K562 (cell line): ENCODE measurements around the gene MAZ. TPM values are rescaled to one million over a fixed set of nuclear protein-coding genes. Genes with fewer than 3 reads are reported as not detected.
A peak's percentile ranks its signal among the peaks of the same experiment; 100 is the strongest.

Experiments used
- ATAC-seq: fragments of 200-7000 bp; cut with Tn5 transposase; 3 replicates; pipeline ENCODE4 v1.9.1; 2020; ENCODE audit warnings: moderate library complexity
- BruUV-seq: library from RNA; stranded (reverse); fragments of 400-500 nt; replicated peaks from 2 replicates; lab custom pipeline; 2021; lab: Mats Ljungman, UMichigan
- CTCF ChIA-PET: fragments of 300-600 bp; formaldehyde crosslinking; extraction: SDS; loops from one replicate; lab custom pipeline; 2021; ENCODE audit warnings: low intra/inter-chr PET ratio; lab: Yijun Ruan, JAX
- POLR2A ChIA-PET: fragments of 300-600, 350-650 bp; sonication (Branson Sonifier 250); formaldehyde crosslinking; extraction: SDS; loops from one replicate; lab custom pipeline; 2021; ENCODE audit warnings: antibody characterized with exemption, inconsistent platforms; lab: Yijun Ruan, JAX
- DNase-seq, 4 experiments: peaks; one replicate each; pipeline versions ENCODE4 v3.0.0 to v3.0.0-alpha.2; 2011 to 2018; ENCODE audit warnings: low spot score in 3 of 4, mixed read lengths in 3 of 4; ENCODE audit errors: extremely low read depth in 1 of 4
- FAIRE-seq: peaks from 2 replicates; lab custom pipeline; 2011; peaks lifted over from hg19 to GRCh38; lab: Jason Lieb, UNC
- H2AFZ ChIP-seq: 2 replicates; pipeline ENCODE4 v1.6.0; 2011; ENCODE audit warnings: low read depth, low read length, control low read depth, inconsistent platforms
- H3K27ac ChIP-seq: fragments of 200-600 bp; 3 replicates; pipeline ENCODE4 v1.8.0; 2011; ENCODE audit warnings: low read depth, mild to moderate bottlenecking, control low read depth, inconsistent platforms, low read length, moderate library complexity, mixed read lengths; ENCODE audit errors: extremely low read depth
- H3K27me3 ChIP-seq, 2 experiments: fragments of 300-600 bp in 1 of 2; 2 replicates in 1 of 2; 3 replicates in 1 of 2; pipeline versions ENCODE4 v1.6.0 to v1.8.0; 2011; ENCODE audit warnings: inconsistent platforms in 2 of 2, low read length in 2 of 2, mild to moderate bottlenecking in 1 of 2, mixed read lengths in 1 of 2, moderate library complexity in 1 of 2; ENCODE audit not compliant: control insufficient read depth in 2 of 2, insufficient read depth in 2 of 2
- H3K36me3 ChIP-seq: fragments of 300-600 bp; 3 replicates; pipeline ENCODE4 v1.8.0; 2011; ENCODE audit warnings: mild to moderate bottlenecking, low read length, inconsistent platforms; ENCODE audit not compliant: control insufficient read depth, insufficient read depth
- H3K4me1 ChIP-seq, 2 experiments: fragments of 200-600 bp in 1 of 2; replicated peaks in 1 of 2; 2 replicates in 1 of 2; 3 replicates in 1 of 2; pipeline versions ENCODE4 v1.5.1 to v1.8.0; 2011; ENCODE audit warnings: inconsistent platforms in 2 of 2, low read length in 2 of 2, mild to moderate bottlenecking in 1 of 2, mixed read lengths in 1 of 2, moderate library complexity in 1 of 2; ENCODE audit not compliant: control insufficient read depth in 2 of 2, insufficient read depth in 2 of 2
- H3K4me2 ChIP-seq: 2 replicates; pipeline ENCODE4 v1.6.1; 2011; ENCODE audit warnings: low read length, control low read depth, inconsistent platforms, mixed read lengths; ENCODE audit not compliant: insufficient read depth
- H3K4me3 ChIP-seq: fragments of 200-600 bp; sonication (generic), shearing (Covaris generic); 2 replicates; pipeline ENCODE4 v1.5.1; 2016; ENCODE audit warnings: control low read depth, inconsistent platforms
- H3K79me2 ChIP-seq: fragments of 200-600 bp; 3 replicates; pipeline ENCODE4 v1.8.0; 2011; ENCODE audit warnings: low read length, inconsistent platforms; ENCODE audit not compliant: control insufficient read depth, insufficient read depth
- H3K9ac ChIP-seq, 2 experiments: 2 replicates each; pipeline versions ENCODE4 v1.6.0 to v1.6.1; 2011; ENCODE audit warnings: low read depth in 2 of 2, low read length in 2 of 2, control low read depth in 1 of 2, inconsistent platforms in 1 of 2, mild to moderate bottlenecking in 1 of 2, mixed read lengths in 1 of 2; ENCODE audit not compliant: insufficient read depth in 1 of 2
- H3K9me1 ChIP-seq: one replicate; pipeline ENCODE4 v1.6.0; 2011; ENCODE audit warnings: inconsistent platforms, mild to moderate bottlenecking, low read length, moderate library complexity; ENCODE audit not compliant: control insufficient read depth, insufficient read depth
- H3K9me3 ChIP-seq: replicated peaks from 2 replicates; pipeline ENCODE4 v1.5.1; 2011; ENCODE audit warnings: low read depth, low read length, inconsistent platforms; ENCODE audit not compliant: control insufficient read depth, insufficient read depth
- H4K20me1 ChIP-seq: replicated peaks from 2 replicates; pipeline ENCODE4 v1.6.1; 2011; ENCODE audit warnings: low read length, inconsistent platforms, mixed read lengths; ENCODE audit not compliant: control insufficient read depth, insufficient read depth
- ASH1L ChIP-seq: fragments of 450-650 bp; IDR thresholded peaks from 2 replicates; pipeline ENCODE4 v1.6.1; 2018; ENCODE audit warnings: borderline replicate concordance, mild to moderate bottlenecking, low read depth; ENCODE audit not compliant: partially characterized antibody
- HDAC1 ChIP-seq, 2 experiments: fragments of 450-650 bp; IDR thresholded peaks; 2 replicates each; pipeline ENCODE4 v1.6.1; 2016 to 2017; ENCODE audit warnings: inconsistent platforms in 1 of 2, mild to moderate bottlenecking in 1 of 2, moderate library complexity in 1 of 2
- MXI1 ChIP-seq: IDR thresholded peaks from 2 replicates; pipeline ENCODE4 v1.6.1; 2011; ENCODE audit warnings: low read depth, mild to moderate bottlenecking, improper control_type of control experiment, low read length
- NR2C2 ChIP-seq, 2 experiments: fragments of 200-800 bp in 1 of 2; sonication (Bioruptor generic) in 1 of 2; sonication (generic) in 1 of 2; formaldehyde crosslinking in 1 of 2; IDR thresholded peaks; 2 replicates each; pipeline versions ENCODE4 v1.6.1 to v1.8.0; 2016 to 2022; ENCODE audit warnings: mild to moderate bottlenecking in 1 of 2, missing compliant biosample characterization in 1 of 2, missing genetic modification characterization in 1 of 2, missing genetic modification reagents in 1 of 2
- POLR2G ChIP-seq: fragments of 200-400 bp; formaldehyde crosslinking; IDR thresholded peaks from 2 replicates; pipeline ENCODE4 v1.6.1; 2017; ENCODE audit warnings: low read depth, mild to moderate bottlenecking, antibody characterized with exemption, low read length, moderate library complexity
- RBFOX2 ChIP-seq: fragments of 200-400 bp; formaldehyde crosslinking; IDR thresholded peaks from 2 replicates; pipeline ENCODE4 v1.6.1; 2017; ENCODE audit warnings: low read depth, mild to moderate bottlenecking, low read length, moderate library complexity
- WGBS: fragments of 100-300 bp; shearing (Covaris generic); methylation state at CpG from one replicate; pipeline ENCODE4 v1.1.6; 2016; ENCODE audit warnings: low coverage, mixed read lengths; ENCODE audit not compliant: insufficient coverage; ENCODE audit errors: missing lambda C conversion rate; 5-methylcytosine and 5-hydroxymethylcytosine counted together
- in situ Hi-C: fragments of 300-500 bp; cut with MboI; formaldehyde crosslinking; loops from 4 replicates; pipeline ENCODE4 v1.15.0; 2018; ENCODE audit warnings: inconsistent platforms, mixed read lengths
- intact Hi-C: fragments of 100-400 bp; cut with micrococcal nuclease; formaldehyde crosslinking; loops from 2 replicates; pipeline ENCODE4 v1.14.2; 2022
- polyA plus RNA-seq, 8 experiments: library from polyadenylated mRNA; depleted of rRNA in 4 of 8; stranded (reverse) in 5 of 8; unstranded in 3 of 8; fragments of >200 nt; fragmentation: Nextera tagmentation in 2 of 8; fragmentation: Illumina TruSeq in 1 of 8; extraction: Ambion mirVana in 2 of 8; extraction: Trizol in 1 of 8; gene quantifications; 2 replicates each; pipeline versions ENCODE4 v1.2.1 to v1.2.3, GENCODE V29; 2011 to 2014; ENCODE audit warnings: inconsistent platforms in 1 of 8, missing spikeins in 1 of 8
- total RNA-seq, 7 experiments: library from RNA; depleted of rRNA in 6 of 7; stranded (reverse); fragments of >200 nt in 6 of 7; fragmentation: Illumina TruSeq in 2 of 7; extraction: Trizol in 2 of 7; gene quantifications; 2 replicates each; pipeline versions ENCODE4 v1.2.1 to v1.2.3, GENCODE V29; 2011 to 2021; ENCODE audit warnings: low replicate concordance in 1 of 7

The MAZ gene
- total and polyA plus RNA-seq, 9 of the 15 experiments (the other 6 are each of a cell fraction or from before 2014, with no cell fraction given): 45.4 to 532 (median 250) TPM

- TF ChIP-seq MXI1: peak; percentile 55; the same call in 1 of the 2 replicates
- TF ChIP-seq HDAC1 (IDR thresholded peaks at IDR 0.05): 0 out of 4 replicates have a peak, but pooled peaks of 1 of the 2 experiments have one; percentile 12
These were observed 14.0 kb downstream of the MAZ start, which contains the start of gene MVP (continued) for GRCh38 chr16:29820271-29820701.

- ChIA-PET POLR2A (interaction anchor here (1.1 to 1.6 kb wide), 2 partner anchors 9 to 86 kb away, joined by 3 to 5 read pairs; no protein-coding TSS in a partner anchor), CTCF (no interaction called here)
- H3K27ac ChIP-seq: no peak overlapping the region
- peaks cover 23% of the 10 kb centered on the region for H3K36me3 ChIP-seq
- FAIRE-seq (no peak), ATAC-seq (no peak), DNase-seq (no peak)
- no peaks in the 10 kb centered on the region for H3K9me3 ChIP-seq
- in situ Hi-C loops: no loop called here
- H3K79me2 ChIP-seq: peaks cover 21% of the 10 kb centered on the region
- H3K9me1 ChIP-seq: peaks cover 3% of the 10 kb centered on the region
- H4K20me1 ChIP-seq: no peaks in the 10 kb centered on the region; the same call in 1 of the 2 replicates
- WGBS: 72% methylated on average over 10 of the region's 11 CpGs
- peak overlapping the region in 1 of 2 experiments; percentile 54; a peak in 2 of 4 replicates for H3K9ac ChIP-seq
- H3K4me1 ChIP-seq: peaks cover 22 to 53% of the 10 kb centered on the region in 2 experiments
- TF ChIP-seq NR2C2 (CRISPR knock-in tag; IDR thresholded peaks at IDR 0.05) (no peak), NR2C2 (tag; IDR thresholded peaks at IDR 0.05) (peak; percentile 30; the same call in 1 of the 2 replicates), RBFOX2 (peak; percentile 46; the same call in 1 of the 2 replicates), POLR2G (peak; percentile 54), ASH1L (no peak)
- H3K27me3 ChIP-seq: no peaks in the 10 kb centered on the region
- intact Hi-C loops: no loop called here
- peak overlapping the region; percentile 31; the same call in 1 of the 2 replicates for H3K4me3 ChIP-seq
- H2AFZ ChIP-seq: no peak overlapping the region
- H3K4me2 ChIP-seq: peak overlapping the region; percentile 57
- BruUV-seq: no TSS peak
These were observed 14.7 kb downstream of the MAZ start for GRCh38 chr16:29820730-29821642.
